Activated T-cell treated with anti-CD3 and anti-CD28 coated beads for 1 hour (primary cell): ENCODE results near the gene SUCLG2.

Experiments used
- DNase-seq: peaks from one replicate; pipeline ENCODE4 v3.0.0-alpha.2; 2020; ENCODE audit warnings: low read depth

Gene SUCLG2

GRCh38 chr3:67384016-67384415, 270.4 kb downstream of the SUCLG2 start:
- no peak for DNase-seq

DNA sequence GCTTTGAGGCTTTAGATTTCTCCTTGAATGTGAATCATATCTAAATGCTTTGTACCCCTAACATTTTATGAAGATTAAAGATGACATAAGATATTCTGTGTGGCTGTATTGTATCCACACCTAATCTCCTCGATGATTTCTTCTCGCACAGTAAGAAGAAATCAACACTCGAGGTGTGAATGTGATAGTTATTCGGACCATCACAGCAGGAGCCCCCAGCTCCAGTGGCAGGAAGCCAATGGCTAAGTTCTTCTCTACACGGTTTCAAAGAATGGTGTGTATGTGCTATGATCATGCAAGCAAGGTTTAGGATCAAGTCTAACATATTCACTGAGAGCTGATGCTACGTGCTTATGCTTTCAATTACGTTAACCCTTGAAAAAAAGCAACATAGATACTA, 271.0 kb downstream of the SUCLG2 start:
- DNase-seq, result no peak

GRCh38 chr3:67382536-67382935, 271.9 kb downstream of the SUCLG2 start:
- no peak for DNase-seq

DNA sequence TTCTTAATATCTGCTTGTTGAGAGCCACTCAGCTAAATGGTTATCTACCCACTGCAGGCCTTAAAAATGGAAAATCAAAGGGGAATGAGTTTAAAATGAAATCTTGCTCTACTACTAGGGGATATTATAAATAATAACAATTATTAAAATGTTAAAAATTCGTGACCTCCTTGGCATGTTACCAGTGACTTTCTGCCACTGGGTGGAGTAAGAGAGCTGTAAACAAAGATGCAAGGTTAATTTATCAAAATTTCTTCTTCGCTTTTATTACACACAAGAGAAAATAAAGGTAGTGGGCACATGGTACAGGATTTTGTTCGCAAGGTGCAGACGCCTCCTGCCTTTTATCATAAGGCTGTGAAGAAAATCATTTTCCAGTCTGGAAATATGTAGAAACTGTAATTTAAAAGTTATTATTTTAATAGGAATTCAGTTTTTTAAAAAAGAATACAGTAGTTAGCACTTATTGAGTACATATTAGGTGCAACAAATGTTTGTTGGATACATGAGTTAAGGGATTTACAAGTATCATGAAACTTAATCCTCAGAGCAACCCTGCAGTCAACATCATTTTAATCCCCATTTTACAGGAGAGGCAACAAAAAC, 272.6 kb downstream of the SUCLG2 start:
- DNase-seq, result no peak

DNA sequence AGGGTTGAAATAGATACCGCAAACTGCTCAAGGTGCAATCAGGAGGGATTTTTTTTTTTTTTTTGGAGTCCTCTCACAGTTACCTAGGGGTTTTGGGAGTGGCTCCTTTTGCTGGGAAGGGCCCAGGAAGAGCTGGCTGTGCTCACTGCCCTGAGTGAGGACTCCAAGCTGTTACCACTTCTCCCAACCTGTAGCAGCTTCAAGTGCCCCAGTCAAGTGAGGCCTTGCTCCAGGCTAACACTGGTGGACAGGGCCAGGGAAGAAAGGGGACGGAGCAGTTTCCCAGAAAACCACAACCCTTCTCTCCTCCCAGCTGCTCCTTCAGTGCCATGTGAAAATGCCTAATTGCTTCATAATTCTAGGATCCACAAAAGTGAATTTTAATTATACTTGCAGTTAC, 274.3 kb downstream of the SUCLG2 start:
- DNase-seq, result no peak

DNA sequence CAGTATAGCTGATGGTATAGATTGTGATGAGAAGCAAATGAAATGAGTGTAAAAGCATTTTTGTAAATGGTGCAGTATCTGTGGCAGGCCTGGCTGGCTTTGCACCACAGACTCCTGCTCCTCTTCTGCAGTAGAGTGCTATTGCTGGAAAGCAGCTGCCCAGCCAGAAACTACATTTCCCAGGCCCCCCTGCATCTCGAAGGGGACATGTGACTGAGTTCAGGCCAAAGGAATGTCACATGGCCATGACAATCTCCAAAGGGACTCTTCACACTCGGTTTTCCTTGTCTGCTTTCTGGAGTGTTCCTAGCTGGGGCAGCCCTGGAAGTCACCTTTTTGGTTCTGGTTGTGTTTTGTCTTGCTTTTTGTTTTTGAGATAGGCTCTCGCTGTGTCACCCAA, 277.1 kb downstream of the SUCLG2 start:
- no peak for DNase-seq

DNA sequence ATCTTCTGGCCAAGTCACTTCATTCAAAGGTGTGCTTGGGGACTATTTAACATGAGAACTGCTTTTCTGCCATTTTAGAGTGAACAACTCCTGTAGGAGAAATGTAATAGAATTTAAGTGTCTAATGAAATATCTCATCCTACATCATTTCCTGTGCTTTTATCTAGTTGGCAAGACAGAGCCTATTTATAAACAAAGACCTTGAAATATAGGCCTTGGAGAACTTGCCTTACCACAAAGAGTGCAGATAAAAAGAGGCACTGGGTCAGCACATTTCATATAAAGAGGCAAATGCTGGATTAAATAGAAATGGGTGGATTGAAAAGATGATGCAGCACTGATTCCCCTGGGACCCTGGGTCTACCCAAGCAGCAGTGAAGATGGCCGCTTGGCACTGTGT, 278.0 kb downstream of the SUCLG2 start:
- DNase-seq, result no peak

- no peak for DNase-seq
Measured at GRCh38 chr3:67375976-67376375, 278.4 kb downstream of the SUCLG2 start.

GRCh38 chr3:67362686-67363085, 291.7 kb downstream of the SUCLG2 start:
- DNase-seq, result no peak

- DNase-seq, result no peak
Measured at GRCh38 chr3:67361770-67362169, 292.6 kb downstream of the SUCLG2 start.

- DNase-seq, result no peak
Measured at GRCh38 chr3:67361323-67361722, 293.1 kb downstream of the SUCLG2 start.

- no peak for DNase-seq
Measured at GRCh38 chr3:67357610-67358458, 296.6 kb downstream of the SUCLG2 start.

DNA sequence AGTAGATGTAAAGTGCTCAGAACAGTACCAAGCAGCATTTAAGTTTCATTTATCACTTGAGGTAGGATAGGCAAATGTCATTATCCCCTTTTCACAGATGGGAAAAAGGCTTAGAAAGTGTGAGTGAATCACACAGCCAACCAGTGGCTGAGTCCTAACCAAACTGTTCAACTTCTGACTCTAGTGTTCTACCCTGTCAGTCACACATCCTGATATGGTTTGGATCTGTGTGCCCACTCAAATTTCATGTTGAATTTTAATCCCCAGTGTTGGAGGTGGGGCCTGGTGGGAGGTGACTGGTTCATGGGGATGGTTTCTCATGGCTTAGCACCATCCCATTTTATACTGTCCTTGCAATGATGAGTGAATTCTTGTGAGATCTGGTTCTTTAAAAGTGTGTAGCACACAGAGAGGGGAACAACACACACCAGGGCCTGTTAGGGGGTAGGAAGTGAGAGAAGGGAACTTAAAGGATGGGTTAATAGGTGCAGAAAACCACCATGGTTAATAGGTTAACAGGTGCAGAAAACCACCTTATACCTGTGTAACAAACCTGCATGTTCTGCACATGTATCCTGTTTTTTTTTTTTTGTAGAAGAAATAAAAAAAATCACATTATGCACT, 304.7 kb downstream of the SUCLG2 start:
- no peak for DNase-seq

GRCh38 chr3:67346081-67346480, 308.3 kb downstream of the SUCLG2 start:
- DNase-seq, result no peak

GRCh38 chr3:67335813-67336212, 318.6 kb downstream of the SUCLG2 start:
- no peak for DNase-seq

GRCh38 chr3:67334588-67334987, 319.8 kb downstream of the SUCLG2 start:
- no peak for DNase-seq

- no peak for DNase-seq
Measured at GRCh38 chr3:67329358-67329757, 325.1 kb downstream of the SUCLG2 start.

- DNase-seq, result no peak
Measured at GRCh38 chr3:67327582-67327981, 326.8 kb downstream of the SUCLG2 start.

- no peak for DNase-seq
Measured at GRCh38 chr3:67325231-67325630, 329.2 kb downstream of the SUCLG2 start.
